ENCODE results near the gene BANK1.

BANK1 gene

DNA sequence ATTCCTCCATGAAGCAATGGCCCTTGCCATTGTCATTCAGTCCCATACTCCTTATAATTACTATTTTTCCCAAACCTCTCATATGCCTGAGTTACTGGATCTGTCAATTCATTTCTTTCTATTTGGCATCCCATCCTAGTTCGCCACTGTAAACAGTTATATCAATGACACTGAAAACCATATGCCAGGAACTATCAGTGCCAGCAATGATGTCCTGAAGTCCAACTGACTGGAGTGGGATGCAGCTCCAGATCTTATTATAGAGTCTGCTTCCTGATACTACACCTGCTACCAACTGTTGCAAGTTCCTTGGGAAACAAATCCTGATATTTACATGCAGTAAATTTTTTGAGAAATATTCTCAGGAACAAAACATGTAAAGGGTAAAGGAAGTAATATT lies 27.0 kb upstream of the BANK1 start:
- TF ChIP-seq CTCF (IDR thresholded peaks at IDR 0.05; ENCODE audit: control insufficient read depth, extremely low read depth, insufficient read depth), result no peak
- DNase-seq (ENCODE audit: low read depth), result no peak
- H3K4me3 ChIP-seq (ENCODE audit: low read depth, low read length), result no peak overlapping the region

GRCh38 chr4:101774807-101775206 lies 15.7 kb upstream of the BANK1 start:
- DNase-seq (ENCODE audit: low read depth), result no peak
- no peak for TF ChIP-seq CTCF (IDR thresholded peaks at IDR 0.05; ENCODE audit: control insufficient read depth, extremely low read depth, insufficient read depth)
- no peak overlapping the region for H3K4me3 ChIP-seq (ENCODE audit: low read depth, low read length)

GRCh38 chr4:101777431-101777830 lies 13.1 kb upstream of the BANK1 start:
- no peak overlapping the region for H3K4me3 ChIP-seq (ENCODE audit: low read depth, low read length)
- TF ChIP-seq CTCF (IDR thresholded peaks at IDR 0.05; ENCODE audit: control insufficient read depth, extremely low read depth, insufficient read depth), result no peak
- no peak for DNase-seq (ENCODE audit: low read depth)

GRCh38 chr4:101780284-101780683 lies 10.2 kb upstream of the BANK1 start:
- H3K4me3 ChIP-seq (ENCODE audit: low read depth, low read length), result no peak overlapping the region
- no peak for TF ChIP-seq CTCF (IDR thresholded peaks at IDR 0.05; ENCODE audit: control insufficient read depth, extremely low read depth, insufficient read depth)
- DNase-seq (ENCODE audit: low read depth), result no peak

- DNase-seq (ENCODE audit: low read depth), result no peak
- H3K4me3 ChIP-seq (ENCODE audit: low read depth, low read length), result no peak overlapping the region
- no peak for TF ChIP-seq CTCF (IDR thresholded peaks at IDR 0.05; ENCODE audit: control insufficient read depth, extremely low read depth, insufficient read depth)
Measured at GRCh38 chr4:101782546-101782945, 8.0 kb upstream of the BANK1 start.

DNA sequence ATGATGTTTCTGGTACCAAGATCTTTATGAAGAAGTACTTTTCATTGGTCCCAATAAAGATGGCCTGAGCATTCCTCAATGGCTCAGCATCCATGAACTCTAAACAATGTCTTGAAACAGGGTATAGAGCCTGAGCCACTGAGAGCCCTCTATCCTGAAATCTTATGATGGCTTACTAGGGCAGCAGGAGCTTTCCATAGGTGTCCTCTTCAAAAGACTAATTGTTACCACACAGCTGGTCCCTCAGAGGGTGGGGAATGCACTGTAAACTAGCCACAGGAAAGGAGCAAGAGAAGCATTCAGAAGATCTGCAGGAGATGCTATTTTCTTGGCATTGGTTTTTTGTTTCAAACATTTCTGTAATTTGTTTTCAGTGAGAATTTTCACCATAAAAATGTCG lies 5.6 kb upstream of the BANK1 start:
- no peak for DNase-seq (ENCODE audit: low read depth)
- no peak overlapping the region for H3K4me3 ChIP-seq (ENCODE audit: low read depth, low read length)
- TF ChIP-seq CTCF (IDR thresholded peaks at IDR 0.05; ENCODE audit: control insufficient read depth, extremely low read depth, insufficient read depth), result no peak

DNA sequence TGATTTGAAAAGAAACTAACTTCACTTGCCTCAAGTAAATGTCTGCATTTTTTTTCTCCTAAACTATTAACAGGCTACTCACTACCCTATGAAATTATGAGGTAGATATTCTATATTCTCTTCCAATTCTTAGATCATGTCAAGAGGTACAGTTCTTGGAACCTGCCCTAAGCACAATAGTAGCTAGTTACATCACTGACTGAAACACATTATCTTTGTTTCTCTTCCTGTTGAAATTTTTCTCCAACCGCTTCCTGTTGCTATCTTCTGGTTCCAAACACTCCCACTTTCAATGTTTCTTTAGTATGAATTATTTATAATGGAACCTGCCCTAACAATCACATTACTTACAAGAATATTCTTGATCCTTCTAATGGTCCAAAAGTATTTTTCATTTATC lies 5.0 kb upstream of the BANK1 start:
- TF ChIP-seq CTCF (IDR thresholded peaks at IDR 0.05; ENCODE audit: control insufficient read depth, extremely low read depth, insufficient read depth), result no peak
- no peak overlapping the region for H3K4me3 ChIP-seq (ENCODE audit: low read depth, low read length)
- no peak for DNase-seq (ENCODE audit: low read depth)
